Type B pancreatic cell (in vitro differentiated cells): ENCODE data around the gene DCLK1. TPM values are rescaled to one million over a fixed set of nuclear protein-coding genes. Genes with fewer than 3 reads are reported as not detected.

Experiments used
- DNase-seq: peaks from one replicate; pipeline ENCODE4 v3.0.0; 2021; ENCODE audit warnings: mixed read lengths; ENCODE audit not compliant: unreplicated experiment; ENCODE audit errors: extremely low spot score
- H3K27ac Mint-ChIP-seq: 2 replicates; pipeline ENCODE4 v1.8.0; 2021; ENCODE audit warnings: mild to moderate bottlenecking, mixed read lengths
- H3K27me3 Mint-ChIP-seq: 2 replicates; pipeline ENCODE4 v1.8.0; 2021; ENCODE audit warnings: mixed read lengths
- H3K36me3 Mint-ChIP-seq: 2 replicates; pipeline ENCODE4 v1.8.0; 2021; ENCODE audit warnings: mixed read lengths
- H3K4me1 Mint-ChIP-seq: one replicate; pipeline ENCODE4 v1.8.0; 2021; ENCODE audit warnings: mixed read lengths; ENCODE audit not compliant: unreplicated experiment
- H3K4me3 Mint-ChIP-seq: 2 replicates; pipeline ENCODE4 v1.8.0; 2021; ENCODE audit warnings: mild to moderate bottlenecking, mixed read lengths
- H3K9me3 Mint-ChIP-seq: 2 replicates; pipeline ENCODE4 v1.8.0; 2021; ENCODE audit warnings: mixed read lengths
- CTCF ChIP-seq: fragments of 200-600 bp; sonication (generic); conservative IDR thresholded peaks from 2 replicates; pipeline ENCODE4 v1.5.0; 2021; ENCODE audit warnings: antibody characterized with exemption, mild to moderate bottlenecking
- total RNA-seq: library from RNA; stranded (reverse); gene quantifications from 2 replicates; pipeline ENCODE4 v1.2.1, GENCODE V29; 2021; ENCODE audit warnings: low replicate concordance

DCLK1 gene
- total RNA-seq, 1 donor from 2014 or later: 47.1 TPM

- no peak for TF ChIP-seq CTCF
- H3K4me3 Mint-ChIP-seq: no peak overlapping the region
- peaks cover 1% of the 10 kb centered on the region for H3K4me1 Mint-ChIP-seq
- no peaks in the 10 kb centered on the region for H3K9me3 Mint-ChIP-seq
- peaks cover 6% of the 10 kb centered on the region for H3K36me3 Mint-ChIP-seq
- no peak overlapping the region for H3K27ac Mint-ChIP-seq
- peaks cover 37% of the 10 kb centered on the region for H3K27me3 Mint-ChIP-seq
- no peak for DNase-seq
Observed at GRCh38 chr13:36084131-36084530, 47.1 kb downstream of the DCLK1 start.

DNA sequence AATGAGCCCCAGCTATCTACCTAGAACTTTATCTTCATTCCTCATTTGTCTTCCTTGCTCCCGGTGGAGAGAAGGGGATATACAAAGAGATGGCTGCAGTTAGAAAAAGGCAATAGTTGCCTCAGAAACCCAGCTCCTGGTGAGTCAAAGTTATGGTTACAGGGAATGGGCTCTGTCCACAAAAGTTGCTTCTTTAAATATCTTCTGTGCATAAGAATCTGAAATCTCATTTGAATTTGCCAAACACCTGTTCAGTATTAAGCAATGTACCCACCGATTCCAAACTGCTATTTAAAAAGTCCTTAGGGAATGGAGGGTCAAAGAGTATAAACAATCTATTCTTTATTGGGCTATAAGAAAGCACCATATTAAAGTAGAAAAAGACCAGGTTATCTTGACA is 48.4 kb downstream of the DCLK1 start:
- Mint-ChIP-seq H3K27me3 (peaks cover 42% of the 10 kb centered on the region), H3K4me3 (no peak overlapping the region), H3K4me1 (no peaks in the 10 kb centered on the region), H3K9me3 (peaks cover 6% of the 10 kb centered on the region), H3K27ac (no peak overlapping the region), H3K36me3 (peaks cover 6% of the 10 kb centered on the region)
- no peak for DNase-seq
- TF ChIP-seq CTCF: no peak

DNA sequence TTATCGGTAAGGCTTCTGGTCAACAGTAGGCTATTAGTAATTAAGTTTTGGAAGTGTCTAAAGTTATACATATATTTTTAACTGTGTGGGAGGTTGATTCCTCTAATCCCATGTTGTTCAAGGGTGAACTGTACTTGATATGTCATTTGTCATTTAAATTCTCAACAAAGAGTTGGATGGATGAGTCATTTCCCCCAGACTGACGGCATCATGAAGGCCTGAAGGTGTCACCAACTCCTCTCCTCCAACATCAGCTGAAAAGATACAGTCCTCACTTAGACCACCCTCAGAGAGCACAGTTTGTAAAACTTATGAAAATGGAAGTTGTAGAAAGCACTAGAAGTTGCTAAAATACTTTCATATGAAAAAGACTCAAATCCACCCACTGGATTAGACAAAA is 48.8 kb downstream of the DCLK1 start:
- Mint-ChIP-seq H3K4me1 (no peaks in the 10 kb centered on the region), H3K27me3 (peaks cover 40% of the 10 kb centered on the region), H3K9me3 (peaks cover 6% of the 10 kb centered on the region), H3K4me3 (no peak overlapping the region), H3K27ac (no peak overlapping the region), H3K36me3 (peaks cover 6% of the 10 kb centered on the region)
- no peak for TF ChIP-seq CTCF
- no peak for DNase-seq

DNA sequence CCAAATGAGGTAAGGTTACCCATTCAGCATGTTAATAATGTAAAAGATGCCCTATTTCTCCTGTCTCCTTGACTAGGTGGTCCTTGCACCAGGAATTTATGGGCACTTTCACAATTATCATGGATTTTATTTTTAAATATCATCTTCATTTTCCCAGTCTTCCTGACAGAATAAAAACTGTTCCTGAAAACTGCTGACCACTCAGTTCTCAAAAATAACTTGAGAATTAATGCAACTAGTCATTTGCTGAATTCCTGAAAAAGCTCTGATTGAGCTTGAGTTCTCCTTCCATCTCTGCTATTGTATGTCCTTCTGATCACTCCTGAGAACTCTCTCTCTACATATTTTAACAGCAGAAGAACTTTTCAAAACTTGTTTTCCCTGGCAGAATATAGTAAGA is 55.0 kb downstream of the DCLK1 start:
- DNase-seq: no peak
- Mint-ChIP-seq H3K27me3 (peaks cover 20% of the 10 kb centered on the region), H3K4me3 (no peak overlapping the region), H3K9me3 (peaks cover 6% of the 10 kb centered on the region), H3K36me3 (peaks cover 10% of the 10 kb centered on the region), H3K27ac (no peak overlapping the region), H3K4me1 (no peaks in the 10 kb centered on the region)
- no peak for TF ChIP-seq CTCF

- Mint-ChIP-seq H3K27ac (no peak overlapping the region), H3K4me3 (no peak overlapping the region), H3K27me3 (peaks cover 18% of the 10 kb centered on the region), H3K9me3 (peaks cover 6% of the 10 kb centered on the region), H3K4me1 (no peaks in the 10 kb centered on the region), H3K36me3 (peaks cover 10% of the 10 kb centered on the region)
- no peak for DNase-seq
- TF ChIP-seq CTCF: no peak
Observed at GRCh38 chr13:36074659-36075058, 56.5 kb downstream of the DCLK1 start.
